ENCODE measurements around the gene TBXAS1.

The TBXAS1 gene

GRCh38 chr7:139855498-139856270 is 26.6 kb downstream of the TBXAS1 start:
- DNase-seq (ENCODE audit: low spot score): no peak

GRCh38 chr7:139857791-139858190 is 28.7 kb downstream of the TBXAS1 start:
- DNase-seq (ENCODE audit: low spot score): no peak

GRCh38 chr7:139860090-139860775 is 31.2 kb downstream of the TBXAS1 start:
- DNase-seq (ENCODE audit: low spot score): no peak

GRCh38 chr7:139861803-139862202 is 32.7 kb downstream of the TBXAS1 start:
- no peak for DNase-seq (ENCODE audit: low spot score)

- DNase-seq (ENCODE audit: low spot score): no peak
These were observed 37.2 kb downstream of the TBXAS1 start for GRCh38 chr7:139866047-139866837.

GRCh38 chr7:139867847-139868246 is 38.8 kb downstream of the TBXAS1 start:
- no peak for DNase-seq (ENCODE audit: low spot score)

GRCh38 chr7:139869886-139870285 is 40.8 kb downstream of the TBXAS1 start:
- no peak for DNase-seq (ENCODE audit: low spot score)

GRCh38 chr7:139870380-139870779 is 41.3 kb downstream of the TBXAS1 start:
- no peak for DNase-seq (ENCODE audit: low spot score)

GRCh38 chr7:139871331-139871730 is 42.3 kb downstream of the TBXAS1 start:
- no peak for DNase-seq (ENCODE audit: low spot score)

GRCh38 chr7:139871820-139872219 is 42.8 kb downstream of the TBXAS1 start:
- DNase-seq (ENCODE audit: low spot score): no peak

GRCh38 chr7:139873593-139874301 is 44.7 kb downstream of the TBXAS1 start:
- no peak for DNase-seq (ENCODE audit: low spot score)

GRCh38 chr7:139874302-139874629 is 45.2 kb downstream of the TBXAS1 start:
- no peak for DNase-seq (ENCODE audit: low spot score)

GRCh38 chr7:139875821-139876241 is 46.8 kb downstream of the TBXAS1 start:
- DNase-seq (ENCODE audit: low spot score): no peak

- DNase-seq (ENCODE audit: low spot score): no peak
These were observed 47.7 kb downstream of the TBXAS1 start for GRCh38 chr7:139876622-139877283.

GRCh38 chr7:139883814-139884213 is 54.8 kb downstream of the TBXAS1 start:
- DNase-seq (ENCODE audit: low spot score): no peak

- DNase-seq (ENCODE audit: low spot score): no peak
These were observed 55.4 kb downstream of the TBXAS1 start for GRCh38 chr7:139884441-139884840.

GRCh38 chr7:139885511-139885910 is 56.4 kb downstream of the TBXAS1 start:
- DNase-seq (ENCODE audit: low spot score): no peak

- no peak for DNase-seq (ENCODE audit: low spot score)
These were observed 57.1 kb downstream of the TBXAS1 start for GRCh38 chr7:139886206-139886605.

GRCh38 chr7:139886899-139887298 is 57.8 kb downstream of the TBXAS1 start:
- no peak for DNase-seq (ENCODE audit: low spot score)

GRCh38 chr7:139887992-139888481 is 59.0 kb downstream of the TBXAS1 start:
- no peak for DNase-seq (ENCODE audit: low spot score)

- DNase-seq (ENCODE audit: low spot score): no peak
These were observed 60.3 kb downstream of the TBXAS1 start for GRCh38 chr7:139889186-139889871.

All from iPS-NIHi11 (cell line).